Esophagus (tissue), 2 donors: ENCODE results near the gene FCHO2. TPM values are rescaled to one million over a fixed set of nuclear protein-coding genes. Genes with fewer than 3 reads are reported as not detected.
"Not testable (repeated sequence)": the region's sequence is repeated elsewhere in the genome, so short reads cannot be mapped to it uniquely, and the experiment has no call there.

Experiments
- H3K27ac ChIP-seq, 2 donors: one replicate each; pipeline ENCODE4 v1.5.1; 2013; ENCODE audit warnings: low read depth in 2 of 2, mild to moderate bottlenecking in 2 of 2, inconsistent platforms in 1 of 2, low read length in 1 of 2, moderate library complexity in 1 of 2
- H3K27me3 ChIP-seq, 2 donors: one replicate each; pipeline ENCODE4 v1.6.1; 2013; ENCODE audit warnings: low read length in 2 of 2, control low read depth in 1 of 2, mild to moderate bottlenecking in 1 of 2; ENCODE audit not compliant: insufficient read depth in 2 of 2, control insufficient read depth in 1 of 2
- H3K36me3 ChIP-seq, 2 donors: one replicate each; pipeline ENCODE4 v1.6.1; 2013; ENCODE audit warnings: low read length in 1 of 2; ENCODE audit not compliant: control insufficient read depth in 2 of 2, insufficient read depth in 2 of 2
- H3K4me1 ChIP-seq, 2 donors: one replicate each; pipeline ENCODE4 v1.6.1; 2013; ENCODE audit warnings: low read length in 1 of 2; ENCODE audit not compliant: control insufficient read depth in 2 of 2, insufficient read depth in 2 of 2
- H3K4me3 ChIP-seq, 2 donors: one replicate each; pipeline ENCODE4 v1.5.1; 2013; ENCODE audit warnings: low read length in 2 of 2, mild to moderate bottlenecking in 2 of 2, low read depth in 1 of 2, moderate library complexity in 1 of 2
- H3K9me3 ChIP-seq, 2 donors: one replicate each; pipeline ENCODE4 v1.6.1; 2013; ENCODE audit warnings: mild to moderate bottlenecking in 2 of 2, low read depth in 1 of 2, low read length in 1 of 2, moderate library complexity in 1 of 2; ENCODE audit not compliant: control insufficient read depth in 2 of 2, insufficient read depth in 1 of 2
- WGBS, 2 donors: extraction: QIAGEN DNeasy Blood & Tissue Kit; methylation state at CpG; one replicate each; pipeline ENCODE4 v1.1.7; 2013; 5-methylcytosine and 5-hydroxymethylcytosine counted together
- polyA plus RNA-seq, 2 donors: library from polyadenylated mRNA; stranded (reverse); fragments of 200-250 nt; gene quantifications; one replicate each; pipeline ENCODE4 v1.2.3, GENCODE V29; 2013
- donor health status: healthy with polysubstance abuse.
- donor health status: Bipolar disorder and iron deficiency.

The FCHO2 gene
- polyA plus RNA-seq, 2 donors, result 20.5 to 33.7 TPM

GRCh38 chr5:72934953-72935725 is 20.7 kb upstream of the FCHO2 start:
- H3K27me3 ChIP-seq, H3K9me3 ChIP-seq, H3K27ac ChIP-seq, H3K36me3 ChIP-seq, H3K4me3 ChIP-seq, H3K4me1 ChIP-seq: not testable (repeated sequence)
- 94% methylated on average over 24 to 32 of the region's 32 CpGs for WGBS, 2 donors

GRCh38 chr5:72936893-72937292 is 18.9 kb upstream of the FCHO2 start:
- Histone ChIP-seq H3K27me3 (no peaks in the 10 kb centered on the region), H3K36me3 (no peaks in the 10 kb centered on the region), H3K4me3 (no peak overlapping the region), H3K9me3 (peaks cover 0 to 3% of the 10 kb centered on the region in 2 donors), H3K4me1 (no peaks in the 10 kb centered on the region), H3K27ac (no peak overlapping the region)
- WGBS, 2 donors, result 86 to 89% methylated on average over 4 of the region's 4 CpGs

GRCh38 chr5:72937517-72938061 is 18.3 kb upstream of the FCHO2 start:
- H3K4me3 ChIP-seq, result no peak overlapping the region
- no peaks in the 10 kb centered on the region for H3K36me3 ChIP-seq
- no peaks in the 10 kb centered on the region for H3K27me3 ChIP-seq
- H3K9me3 ChIP-seq, result peaks cover 0 to 3% of the 10 kb centered on the region in 2 donors
- H3K27ac ChIP-seq, result no peak overlapping the region
- no peaks in the 10 kb centered on the region for H3K4me1 ChIP-seq
- WGBS, 2 donors, result 74 to 84% methylated on average over 3 of the region's 3 CpGs

GRCh38 chr5:72938206-72938605 is 17.6 kb upstream of the FCHO2 start:
- peaks cover 0 to 3% of the 10 kb centered on the region in 2 donors for H3K9me3 ChIP-seq
- H3K27ac ChIP-seq, result no peak overlapping the region
- H3K4me3 ChIP-seq, result no peak overlapping the region
- H3K36me3 ChIP-seq, result no peaks in the 10 kb centered on the region
- no peaks in the 10 kb centered on the region for H3K27me3 ChIP-seq
- WGBS, 2 donors, result 39 to 44% methylated on average over 1 of the region's 1 CpG
- no peaks in the 10 kb centered on the region for H3K4me1 ChIP-seq

- no peak overlapping the region for H3K4me3 ChIP-seq
- no peaks in the 10 kb centered on the region for H3K27me3 ChIP-seq
- no peaks in the 10 kb centered on the region for H3K4me1 ChIP-seq
- no peaks in the 10 kb centered on the region for H3K36me3 ChIP-seq
- WGBS, 2 donors, result 49 to 57% methylated on average over 4 of the region's 4 CpGs
- peaks cover 0 to 3% of the 10 kb centered on the region in 2 donors for H3K9me3 ChIP-seq
- no peak overlapping the region for H3K27ac ChIP-seq
Measured at GRCh38 chr5:72940082-72940481, 15.8 kb upstream of the FCHO2 start.

- H3K36me3 ChIP-seq, result no peaks in the 10 kb centered on the region
- H3K27ac ChIP-seq, result no peak overlapping the region
- H3K4me1 ChIP-seq, result no peaks in the 10 kb centered on the region
- H3K9me3 ChIP-seq, result no peaks in the 10 kb centered on the region
- H3K4me3 ChIP-seq, result no peak overlapping the region
- H3K27me3 ChIP-seq, result no peaks in the 10 kb centered on the region
Measured at GRCh38 chr5:72943307-72943706, 12.5 kb upstream of the FCHO2 start.

- Histone ChIP-seq H3K27ac (no peak overlapping the region), H3K9me3 (no peaks in the 10 kb centered on the region), H3K4me1 (peaks cover 0 to 3% of the 10 kb centered on the region in 2 donors), H3K27me3 (no peaks in the 10 kb centered on the region), H3K4me3 (no peak overlapping the region), H3K36me3 (no peaks in the 10 kb centered on the region)
Measured at GRCh38 chr5:72947498-72947897, 8.3 kb upstream of the FCHO2 start.

- Histone ChIP-seq H3K4me1 (peaks cover 0 to 3% of the 10 kb centered on the region in 2 donors), H3K27me3 (no peaks in the 10 kb centered on the region), H3K4me3 (no peak overlapping the region), H3K27ac (peak overlapping the region in 1 of 2 donors; percentile 40), H3K36me3 (no peaks in the 10 kb centered on the region), H3K9me3 (no peaks in the 10 kb centered on the region)
Measured at GRCh38 chr5:72949481-72949880, 6.4 kb upstream of the FCHO2 start.

GRCh38 chr5:72951671-72952468 is 4.0 kb upstream of the FCHO2 start:
- H3K4me1 ChIP-seq, result peaks cover 0 to 3% of the 10 kb centered on the region in 2 donors
- 71 to 72% methylated on average over 7 of the region's 7 CpGs for WGBS, 2 donors
- peak overlapping the region; percentile 80 to 85 for H3K27ac ChIP-seq
- H3K9me3 ChIP-seq, result no peaks in the 10 kb centered on the region
- H3K27me3 ChIP-seq, result no peaks in the 10 kb centered on the region
- no peak overlapping the region for H3K4me3 ChIP-seq
- H3K36me3 ChIP-seq, result no peaks in the 10 kb centered on the region
